ENCODE results near the gene MAGEE2.
"Not testable (repeated sequence)": the region's sequence is repeated elsewhere in the genome, so short reads cannot be mapped to it uniquely, and the experiment has no call there.

MAGEE2 gene

GRCh38 chrX:75784680-75785491, at the start of gene MAGEE2:
Gene MAGEE2 (minus strand): TSS chrX:75785254. CDS start chrX:75785051, 203 bp downstream.
- no peak within 1 kb of the TSS for H3K4me3 ChIP-seq (ENCODE audit: low read depth, low read length)
- DNase-seq (ENCODE audit: low read depth, low spot score): no peak
- ChIA-PET POLR2A (no interaction called here), CTCF (no interaction called here)
- no peak for TF ChIP-seq CTCF (IDR thresholded peaks at IDR 0.05; ENCODE audit: insufficient read depth, low read length, missing control alignments)

- POLR2A ChIA-PET: no interaction called here
- TF ChIP-seq CTCF (IDR thresholded peaks at IDR 0.05; ENCODE audit: insufficient read depth, low read length, missing control alignments): no peak
- no peak for DNase-seq (ENCODE audit: low read depth, low spot score)
- CTCF ChIA-PET: no interaction called here
- no peak overlapping the region for H3K4me3 ChIP-seq (ENCODE audit: low read depth, low read length)
Measured at GRCh38 chrX:75786290-75786689, 1.2 kb upstream of the MAGEE2 start.

- ChIA-PET CTCF (no interaction called here), POLR2A (no interaction called here)
- no peak overlapping the region for H3K4me3 ChIP-seq (ENCODE audit: low read depth, low read length)
- no peak for DNase-seq (ENCODE audit: low read depth, low spot score)
- TF ChIP-seq CTCF (IDR thresholded peaks at IDR 0.05; ENCODE audit: insufficient read depth, low read length, missing control alignments): no peak
Measured at GRCh38 chrX:75781611-75782010, 3.4 kb downstream of the MAGEE2 start.

GRCh38 chrX:75768063-75768462, 17.0 kb downstream of the MAGEE2 start:
- CTCF ChIA-PET; DNase-seq (ENCODE audit: low read depth, low spot score); POLR2A ChIA-PET; H3K4me3 ChIP-seq (ENCODE audit: low read depth, low read length): not testable (repeated sequence)

- TF ChIP-seq CTCF (IDR thresholded peaks at IDR 0.05; ENCODE audit: insufficient read depth, low read length, missing control alignments): no peak
- CTCF ChIA-PET: no interaction called here
Measured at GRCh38 chrX:75748431-75748830, 36.6 kb downstream of the MAGEE2 start.

GRCh38 chrX:75746891-75747639, 38.0 kb downstream of the MAGEE2 start:
- ChIA-PET POLR2A (no interaction called here), CTCF (no interaction called here)
- H3K4me3 ChIP-seq (ENCODE audit: low read depth, low read length): peak overlapping the region; percentile 58
- no peak for TF ChIP-seq CTCF (IDR thresholded peaks at IDR 0.05; ENCODE audit: insufficient read depth, low read length, missing control alignments)
- DNase-seq (ENCODE audit: low read depth, low spot score): no peak

More at GRCh38 chrX:75748431-75748830, 36.6 kb downstream of the MAGEE2 start:
- H3K4me3 ChIP-seq (ENCODE audit: low read depth, low read length): no peak overlapping the region
- DNase-seq (ENCODE audit: low read depth, low spot score): no peak
- POLR2A ChIA-PET: no interaction called here

Measured in AG04449 (cell line).